Gastroesophageal sphincter (tissue), 4 donors: ENCODE data around the gene MTRF1. TPM values are rescaled to one million over a fixed set of nuclear protein-coding genes. Genes with fewer than 3 reads are reported as not detected.

Source experiments
- ATAC-seq: fragments of 150-250 bp; one replicate; pipeline ENCODE4 v1.9.1; 2016; ENCODE audit warnings: mild to moderate bottlenecking, moderate library complexity
- H3K27ac ChIP-seq, 4 donors: fragments of 200-600 bp; sonication (generic) in 3 of 4; 1 replicate in 3 of 4; 2 replicates in 1 of 4; pipeline ENCODE4 v1.5.1; 2016 to 2019
- H3K27me3 ChIP-seq: fragments of 200-600 bp; sonication (generic); one replicate; pipeline ENCODE4 v1.5.1; 2019
- H3K36me3 ChIP-seq, 2 donors: fragments of 200-600 bp; sonication (generic); one replicate each; pipeline ENCODE4 v1.5.1; 2019; ENCODE audit warnings: control low read depth in 1 of 2
- H3K4me1 ChIP-seq, 3 donors: fragments of 200-600 bp; sonication (generic); 1 replicate in 2 of 3; 2 replicates in 1 of 3; pipeline ENCODE4 v1.5.1; 2016 to 2019; ENCODE audit warnings: control low read depth in 2 of 3
- H3K4me3 ChIP-seq, 2 donors: fragments of 200-600 bp; sonication (generic); one replicate each; pipeline ENCODE4 v1.5.1; 2019; ENCODE audit warnings: mild to moderate bottlenecking in 1 of 2, moderate library complexity in 1 of 2
- H3K9me3 ChIP-seq, 3 donors: fragments of 200-600 bp; sonication (generic); one replicate each; pipeline ENCODE4 v1.5.1; 2017 to 2019; ENCODE audit warnings: control low read depth in 2 of 3
- EP300 ChIP-seq: sonication (generic); formaldehyde crosslinking; IDR thresholded peaks from one replicate; pipeline ENCODE4 v1.6.1; 2017; ENCODE audit warnings: antibody characterized with exemption, mild to moderate bottlenecking
- POLR2A ChIP-seq, 2 donors: fragments of 450-650 bp; IDR thresholded peaks; one replicate each; pipeline ENCODE4 v1.6.1; 2017; ENCODE audit warnings: antibody characterized with exemption in 2 of 2, mild to moderate bottlenecking in 2 of 2, moderate library complexity in 1 of 2
- POLR2AphosphoS5 ChIP-seq: sonication (generic); formaldehyde crosslinking; IDR thresholded peaks from one replicate; pipeline ENCODE4 v1.6.1; 2017; ENCODE audit warnings: antibody characterized with exemption
- WGBS, 2 donors: methylation state at CpG; one replicate each; pipeline ENCODE4 v1.1.5; 2018; ENCODE audit warnings: low coverage in 1 of 2; 5-methylcytosine and 5-hydroxymethylcytosine counted together
- total RNA-seq, 4 donors: library from RNA; depleted of rRNA; stranded (reverse); fragments of >200 nt; gene quantifications; one replicate each; pipeline ENCODE4 v1.1.0, GENCODE V29; 2016
- TF ChIP-seq, protein P1 (sequence below), 4 experiments: fragments of 200-600 bp in 2 of 4; fragments of 450-650 bp in 2 of 4; sonication (generic) in 1 of 4; IDR thresholded peaks; one replicate each; pipeline ENCODE4 v1.5.1; 2017 to 2019; ENCODE audit warnings: antibody characterized with exemption in 4 of 4, mild to moderate bottlenecking in 2 of 4, moderate library complexity in 2 of 4

The MTRF1 gene
- total RNA-seq, 4 donors from 2014 or later, result 7.3 to 14.4 (median 10.2) TPM

DNA sequence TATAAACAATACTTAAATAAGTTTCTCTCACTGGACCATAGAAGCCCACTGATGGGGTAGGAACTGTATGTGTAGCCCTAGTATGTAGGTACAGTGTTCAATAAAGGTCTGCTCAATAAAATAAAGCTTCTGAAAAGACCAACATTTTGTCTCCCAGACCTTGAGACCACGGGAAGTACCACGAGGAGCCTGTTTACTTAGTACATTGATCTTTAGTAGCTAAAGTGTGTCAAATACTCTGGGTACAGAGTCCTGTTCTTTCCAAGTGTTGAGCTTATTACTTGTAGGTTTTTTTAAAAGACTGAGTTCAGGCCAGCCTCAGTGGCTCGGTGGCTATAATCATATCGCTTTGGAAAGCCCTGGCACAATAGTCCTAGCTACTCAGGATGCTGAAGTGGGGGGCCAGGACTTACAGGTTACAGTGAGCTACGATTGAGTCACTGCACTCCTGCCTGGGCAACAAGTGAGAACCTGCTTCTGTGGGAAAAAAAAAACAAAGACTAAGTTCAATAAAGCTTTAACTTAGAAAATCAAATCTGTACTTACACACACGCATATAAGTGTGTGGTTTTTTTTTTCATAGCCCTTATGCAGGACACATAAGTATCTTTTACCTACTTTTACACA lies 3.4 kb downstream of the MTRF1 start:
- Histone ChIP-seq H3K36me3 (peaks cover 0 to 51% of the 10 kb centered on the region in 2 donors), H3K9me3 (no peaks in the 10 kb centered on the region), H3K4me3 (no peak overlapping the region), H3K27me3 (no peaks in the 10 kb centered on the region), H3K4me1 (peaks cover 0 to 15% (median 0%) of the 10 kb centered on the region in 3 donors), H3K27ac (no peak overlapping the region)
- TF ChIP-seq EP300, result no peak
- TF ChIP-seq, protein P1, sequence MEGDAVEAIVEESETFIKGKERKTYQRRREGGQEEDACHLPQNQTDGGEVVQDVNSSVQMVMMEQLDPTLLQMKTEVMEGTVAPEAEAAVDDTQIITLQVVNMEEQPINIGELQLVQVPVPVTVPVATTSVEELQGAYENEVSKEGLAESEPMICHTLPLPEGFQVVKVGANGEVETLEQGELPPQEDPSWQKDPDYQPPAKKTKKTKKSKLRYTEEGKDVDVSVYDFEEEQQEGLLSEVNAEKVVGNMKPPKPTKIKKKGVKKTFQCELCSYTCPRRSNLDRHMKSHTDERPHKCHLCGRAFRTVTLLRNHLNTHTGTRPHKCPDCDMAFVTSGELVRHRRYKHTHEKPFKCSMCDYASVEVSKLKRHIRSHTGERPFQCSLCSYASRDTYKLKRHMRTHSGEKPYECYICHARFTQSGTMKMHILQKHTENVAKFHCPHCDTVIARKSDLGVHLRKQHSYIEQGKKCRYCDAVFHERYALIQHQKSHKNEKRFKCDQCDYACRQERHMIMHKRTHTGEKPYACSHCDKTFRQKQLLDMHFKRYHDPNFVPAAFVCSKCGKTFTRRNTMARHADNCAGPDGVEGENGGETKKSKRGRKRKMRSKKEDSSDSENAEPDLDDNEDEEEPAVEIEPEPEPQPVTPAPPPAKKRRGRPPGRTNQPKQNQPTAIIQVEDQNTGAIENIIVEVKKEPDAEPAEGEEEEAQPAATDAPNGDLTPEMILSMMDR (IDR thresholded peaks at IDR 0.05), result no peak
- TF ChIP-seq POLR2A (IDR thresholded peaks at IDR 0.05), result no peak
- no peak for TF ChIP-seq POLR2AphosphoS5
- WGBS, 2 donors, result 92 to 94% methylated on average over 4 to 6 of the region's 6 CpGs
- no peak for ATAC-seq

DNA sequence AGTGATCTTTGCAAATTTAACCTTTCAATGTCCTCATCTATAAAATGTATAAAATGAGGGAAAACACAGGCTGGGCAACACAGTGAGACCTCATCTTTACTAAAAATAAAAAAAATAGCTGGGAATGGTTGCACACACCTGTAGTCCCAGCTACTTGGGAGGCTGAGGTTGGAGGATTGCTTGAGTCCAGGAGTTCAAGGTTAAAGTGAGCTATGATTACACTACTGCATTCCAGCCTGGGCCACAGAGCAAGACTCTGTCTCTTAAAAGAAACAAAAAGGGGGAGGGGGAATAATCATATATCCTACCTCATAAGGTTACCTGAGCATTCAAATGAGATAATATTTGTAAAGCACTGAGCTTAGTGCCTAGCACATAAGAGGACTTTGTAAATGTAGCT lies 5.8 kb downstream of the MTRF1 start:
- H3K4me3 ChIP-seq, result no peak overlapping the region
- peaks cover 0 to 10% (median 0%) of the 10 kb centered on the region in 3 donors for H3K4me1 ChIP-seq
- ATAC-seq, result no peak
- no peaks in the 10 kb centered on the region for H3K27me3 ChIP-seq
- TF ChIP-seq POLR2A (IDR thresholded peaks at IDR 0.05), result no peak
- TF ChIP-seq, protein P1 (IDR thresholded peaks at IDR 0.05), result no peak
- no peak for TF ChIP-seq POLR2AphosphoS5
- TF ChIP-seq EP300, result no peak
- no peaks in the 10 kb centered on the region for H3K9me3 ChIP-seq
- H3K36me3 ChIP-seq, result peaks cover 0 to 72% of the 10 kb centered on the region in 2 donors
- H3K27ac ChIP-seq, result no peak overlapping the region

DNA sequence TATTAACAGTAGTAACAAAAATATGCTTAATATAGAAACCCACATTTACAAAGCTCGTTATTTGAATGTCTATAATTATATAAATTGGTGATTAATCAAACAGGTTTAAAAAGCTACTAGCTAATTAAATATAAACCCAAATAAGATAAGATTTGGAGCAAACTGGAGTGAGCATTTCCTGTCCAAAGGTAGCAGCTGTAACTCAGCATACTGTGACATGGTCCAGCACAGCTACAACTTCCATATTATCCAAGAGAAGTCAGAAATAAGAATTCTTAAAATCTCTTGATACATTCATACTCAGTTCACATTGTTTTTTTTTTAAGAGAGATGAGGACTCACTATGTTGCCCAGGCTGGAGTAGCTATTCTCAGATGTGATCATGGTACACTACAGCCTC lies 8.5 kb downstream of the MTRF1 start:
- 81 to 100% methylated on average over 1 of the region's 1 CpG for WGBS, 2 donors
- no peak for ATAC-seq

DNA sequence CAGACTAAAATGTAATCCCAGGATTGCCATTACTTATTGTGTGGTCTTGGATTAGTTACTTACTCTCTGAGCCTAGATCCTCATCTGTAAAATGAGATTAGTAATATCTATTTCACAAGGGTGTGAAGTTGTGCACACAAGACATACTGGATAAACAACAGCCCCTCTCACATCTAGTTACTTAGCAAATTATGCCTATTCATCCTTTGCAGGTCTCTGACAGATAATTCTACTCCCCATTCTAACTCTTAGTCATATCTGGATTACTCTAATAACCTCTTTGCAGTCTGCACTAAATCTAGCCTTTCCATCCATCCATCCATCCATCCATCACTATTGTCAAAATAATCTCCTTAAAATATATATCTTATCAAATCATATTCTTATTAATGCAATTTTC lies 12.4 kb downstream of the MTRF1 start:
- H3K9me3 ChIP-seq, result no peaks in the 10 kb centered on the region
- H3K27ac ChIP-seq, result no peak overlapping the region
- H3K27me3 ChIP-seq, result no peaks in the 10 kb centered on the region
- ATAC-seq, result no peak
- peaks cover 0 to 4% (median 0%) of the 10 kb centered on the region in 3 donors for H3K4me1 ChIP-seq
- TF ChIP-seq EP300, result no peak
- TF ChIP-seq POLR2AphosphoS5, result no peak
- TF ChIP-seq, protein P1 (IDR thresholded peaks at IDR 0.05), result no peak
- no peak for TF ChIP-seq POLR2A (IDR thresholded peaks at IDR 0.05)
- no peak overlapping the region for H3K4me3 ChIP-seq
- H3K36me3 ChIP-seq, result peaks cover 0 to 70% of the 10 kb centered on the region in 2 donors

More for the DNA sequence above, 8.5 kb downstream of the MTRF1 start:
- peaks cover 0 to 5% (median 0%) of the 10 kb centered on the region in 3 donors for H3K4me1 ChIP-seq
- no peak overlapping the region for H3K27ac ChIP-seq
- no peak overlapping the region for H3K4me3 ChIP-seq
- no peaks in the 10 kb centered on the region for H3K27me3 ChIP-seq
- peaks cover 0 to 79% of the 10 kb centered on the region in 2 donors for H3K36me3 ChIP-seq
- TF ChIP-seq POLR2AphosphoS5 (no peak), EP300 (no peak), POLR2A (IDR thresholded peaks at IDR 0.05) (no peak)
- TF ChIP-seq, protein P1 (IDR thresholded peaks at IDR 0.05), result no peak
- no peaks in the 10 kb centered on the region for H3K9me3 ChIP-seq

DNA sequence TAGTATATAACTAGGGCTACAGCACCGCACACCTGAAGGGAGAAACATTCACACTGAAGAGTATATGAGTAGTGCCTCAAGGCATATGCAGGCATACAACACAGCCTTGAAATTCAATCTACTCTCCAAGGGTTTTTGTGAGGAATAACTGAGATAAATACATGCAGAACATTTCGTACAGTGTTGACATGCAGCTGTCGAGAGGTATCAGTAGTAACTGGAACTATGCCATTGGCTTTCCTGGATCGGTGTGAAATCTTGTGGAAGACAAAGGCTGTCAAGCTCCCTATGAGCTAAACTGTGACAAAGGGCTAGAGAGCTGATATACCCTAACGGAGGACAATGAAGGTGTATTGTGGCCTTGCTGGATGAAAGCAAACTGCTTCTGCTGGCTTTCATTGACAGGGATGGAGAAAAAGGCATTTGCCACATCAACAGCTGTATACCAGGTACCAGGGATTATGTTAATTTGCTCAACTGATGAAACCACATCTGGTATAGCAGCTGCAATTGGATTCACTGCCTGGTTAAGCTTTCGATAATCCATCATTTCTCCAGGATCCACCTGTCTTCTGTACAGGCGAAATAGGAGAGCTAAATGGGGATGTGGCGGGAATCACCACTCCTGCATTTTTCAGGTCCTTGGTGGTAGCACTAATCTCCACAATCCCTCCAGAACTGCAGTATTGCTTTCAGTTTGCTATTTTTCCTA lies 16.3 kb downstream of the MTRF1 start:
- no peak overlapping the region for H3K4me3 ChIP-seq
- H3K27me3 ChIP-seq, result no peaks in the 10 kb centered on the region
- peaks cover 0 to 35% of the 10 kb centered on the region in 2 donors for H3K36me3 ChIP-seq
- H3K27ac ChIP-seq, result no peak overlapping the region
- TF ChIP-seq POLR2AphosphoS5 (no peak), EP300 (no peak), POLR2A (IDR thresholded peaks at IDR 0.05) (no peak)
- TF ChIP-seq, protein P1 (IDR thresholded peaks at IDR 0.05), result no peak
- peaks cover 0 to 27% (median 0%) of the 10 kb centered on the region in 3 donors for H3K4me1 ChIP-seq
- H3K9me3 ChIP-seq, result no peaks in the 10 kb centered on the region
- ATAC-seq, result no peak
- WGBS, 2 donors, result 87 to 94% methylated on average over 8 of the region's 8 CpGs
